ENCODE results near the gene FBXW4.

Gene FBXW4

DNA sequence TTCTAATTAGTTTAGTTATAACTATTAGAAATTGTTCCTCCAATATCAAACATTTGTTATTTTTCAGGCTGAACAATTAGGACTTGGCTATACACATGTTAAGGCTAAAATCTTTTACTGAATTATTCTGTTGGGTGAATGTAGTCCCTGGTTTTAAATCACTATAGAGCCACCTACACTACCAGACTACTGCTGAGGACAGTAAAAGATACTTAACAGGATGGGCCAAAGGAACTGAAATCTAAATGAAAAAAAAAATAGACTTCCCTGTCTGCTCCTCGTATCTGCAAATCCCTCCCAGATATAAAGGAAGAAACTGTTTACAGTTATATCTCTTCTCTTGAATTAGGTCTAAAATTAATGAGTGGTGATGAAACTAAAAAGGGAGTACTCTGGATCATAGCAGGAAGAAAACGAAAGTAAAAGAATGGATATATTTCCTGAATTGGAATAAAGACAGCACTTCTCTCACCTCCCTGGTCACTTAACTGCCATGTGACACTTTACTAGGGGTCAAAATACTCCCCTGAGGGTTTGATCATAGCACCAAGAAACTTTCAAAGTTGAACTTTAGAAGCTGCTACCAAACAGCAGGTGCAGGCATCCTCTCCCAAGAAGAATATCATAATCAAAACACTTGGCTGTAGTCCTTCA lies 12.7 kb downstream of the FBXW4 start:
- no peak for DNase-seq (ENCODE audit: low read depth)
- H3K4me3 ChIP-seq (ENCODE audit: control insufficient read depth, low read depth, low read length), result no peak overlapping the region
- TF ChIP-seq, protein P1, sequence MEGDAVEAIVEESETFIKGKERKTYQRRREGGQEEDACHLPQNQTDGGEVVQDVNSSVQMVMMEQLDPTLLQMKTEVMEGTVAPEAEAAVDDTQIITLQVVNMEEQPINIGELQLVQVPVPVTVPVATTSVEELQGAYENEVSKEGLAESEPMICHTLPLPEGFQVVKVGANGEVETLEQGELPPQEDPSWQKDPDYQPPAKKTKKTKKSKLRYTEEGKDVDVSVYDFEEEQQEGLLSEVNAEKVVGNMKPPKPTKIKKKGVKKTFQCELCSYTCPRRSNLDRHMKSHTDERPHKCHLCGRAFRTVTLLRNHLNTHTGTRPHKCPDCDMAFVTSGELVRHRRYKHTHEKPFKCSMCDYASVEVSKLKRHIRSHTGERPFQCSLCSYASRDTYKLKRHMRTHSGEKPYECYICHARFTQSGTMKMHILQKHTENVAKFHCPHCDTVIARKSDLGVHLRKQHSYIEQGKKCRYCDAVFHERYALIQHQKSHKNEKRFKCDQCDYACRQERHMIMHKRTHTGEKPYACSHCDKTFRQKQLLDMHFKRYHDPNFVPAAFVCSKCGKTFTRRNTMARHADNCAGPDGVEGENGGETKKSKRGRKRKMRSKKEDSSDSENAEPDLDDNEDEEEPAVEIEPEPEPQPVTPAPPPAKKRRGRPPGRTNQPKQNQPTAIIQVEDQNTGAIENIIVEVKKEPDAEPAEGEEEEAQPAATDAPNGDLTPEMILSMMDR (conservative IDR thresholded peaks at IDR 0.05; ENCODE audit: control insufficient read depth, insufficient read depth, low read depth, low read length), result no peak

- TF ChIP-seq, protein P1 (conservative IDR thresholded peaks at IDR 0.05; ENCODE audit: control insufficient read depth, insufficient read depth, low read depth, low read length), result no peak
- no peak overlapping the region for H3K4me3 ChIP-seq (ENCODE audit: control insufficient read depth, low read depth, low read length)
- no peak for DNase-seq (ENCODE audit: low read depth)
Observed at GRCh38 chr10:101676565-101676964, 18.4 kb downstream of the FBXW4 start.

GRCh38 chr10:101675115-101675514 lies 19.9 kb downstream of the FBXW4 start:
- H3K4me3 ChIP-seq (ENCODE audit: control insufficient read depth, low read depth, low read length), result no peak overlapping the region
- TF ChIP-seq, protein P1 (conservative IDR thresholded peaks at IDR 0.05; ENCODE audit: control insufficient read depth, insufficient read depth, low read depth, low read length), result no peak
- no peak for DNase-seq (ENCODE audit: low read depth)

DNA sequence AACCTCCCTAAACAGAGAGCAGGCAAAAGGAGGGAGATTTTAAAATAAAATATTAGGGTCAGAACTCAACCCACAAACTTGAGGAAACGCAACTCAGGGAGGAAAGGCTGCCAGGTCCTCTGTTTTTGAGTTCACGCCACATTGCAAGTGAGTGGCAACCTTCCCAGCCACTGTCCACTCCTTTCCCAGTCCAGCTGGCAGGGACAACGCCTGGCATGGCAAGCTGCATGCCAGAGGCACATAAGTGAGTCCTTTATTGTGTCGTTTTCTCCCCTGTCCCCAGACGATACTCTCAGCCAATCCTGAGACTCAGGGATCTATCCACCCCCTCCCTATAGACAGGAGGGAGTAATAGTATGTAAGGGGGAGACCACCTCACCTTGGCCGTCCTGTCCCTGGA lies 22.4 kb downstream of the FBXW4 start:
- DNase-seq (ENCODE audit: low read depth), result no peak
- TF ChIP-seq, protein P1 (conservative IDR thresholded peaks at IDR 0.05; ENCODE audit: control insufficient read depth, insufficient read depth, low read depth, low read length), result no peak
- H3K4me3 ChIP-seq (ENCODE audit: control insufficient read depth, low read depth, low read length), result no peak overlapping the region

- H3K4me3 ChIP-seq (ENCODE audit: control insufficient read depth, low read depth, low read length), result no peak overlapping the region
- DNase-seq (ENCODE audit: low read depth), result no peak
- TF ChIP-seq, protein P1 (conservative IDR thresholded peaks at IDR 0.05; ENCODE audit: control insufficient read depth, insufficient read depth, low read depth, low read length), result no peak
Observed at GRCh38 chr10:101671453-101671852, 23.5 kb downstream of the FBXW4 start.

DNA sequence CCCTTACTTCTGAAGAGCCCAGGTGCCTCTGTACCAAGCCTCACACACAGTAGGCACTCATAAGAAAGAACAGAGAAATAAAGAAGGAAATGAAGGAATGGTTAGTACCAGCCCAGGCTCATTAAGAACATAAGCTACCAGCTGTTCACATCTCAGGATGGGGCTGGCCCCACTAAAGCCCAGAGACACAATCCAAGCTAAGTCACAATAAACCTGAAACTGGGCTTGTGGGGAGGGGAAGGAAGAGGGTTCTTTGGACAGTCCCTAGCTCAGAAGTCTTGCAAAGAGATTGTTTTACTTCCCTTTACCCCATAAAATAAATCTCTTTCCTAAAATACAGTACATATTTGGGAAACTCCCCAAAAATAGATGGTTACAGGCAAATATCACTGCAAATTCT lies 24.3 kb downstream of the FBXW4 start:
- no peak for DNase-seq (ENCODE audit: low read depth)
- no peak overlapping the region for H3K4me3 ChIP-seq (ENCODE audit: control insufficient read depth, low read depth, low read length)
- TF ChIP-seq, protein P1 (conservative IDR thresholded peaks at IDR 0.05; ENCODE audit: control insufficient read depth, insufficient read depth, low read depth, low read length), result no peak

DNA sequence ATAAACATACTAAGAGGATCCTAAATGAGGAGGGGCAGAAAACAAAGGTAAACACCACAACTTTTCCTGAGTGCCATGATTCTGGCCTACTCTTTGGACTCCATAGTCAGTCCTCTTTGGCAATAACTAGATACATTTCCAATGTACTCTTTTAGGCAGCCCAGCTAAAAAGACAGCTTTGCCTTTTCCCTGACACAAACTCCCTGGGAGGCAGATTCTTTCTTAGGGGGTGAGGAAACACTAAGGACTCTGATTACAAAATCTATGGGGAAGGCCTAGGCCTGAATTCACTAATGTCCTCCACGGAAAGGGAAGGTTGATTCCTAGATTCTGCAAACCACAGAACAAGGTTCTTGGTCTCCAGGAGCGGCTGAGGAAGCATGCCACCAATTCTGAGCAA lies 25.8 kb downstream of the FBXW4 start:
- H3K4me3 ChIP-seq (ENCODE audit: control insufficient read depth, low read depth, low read length), result no peak overlapping the region
- TF ChIP-seq, protein P1 (conservative IDR thresholded peaks at IDR 0.05; ENCODE audit: control insufficient read depth, insufficient read depth, low read depth, low read length), result no peak
- DNase-seq (ENCODE audit: low read depth), result no peak

All from fibroblast of mammary gland (primary cell).